ENCODE measurements around the gene DENND2A.

DENND2A gene

GRCh38 chr7:140640727-140641523 is at the start of gene DENND2A:
TSS of gene DENND2A (minus strand) at chr7:140640813. CDS start at chr7:140602397, 38,416 bp downstream.
- H3K4me3 ChIP-seq (ENCODE audit: low read depth, low read length) = no peak within 1 kb of the TSS
- DNase-seq (ENCODE audit: low read depth) = no peak
- TF ChIP-seq CTCF (IDR thresholded peaks at IDR 0.05; ENCODE audit: low read depth, low read length, missing control alignments) = no peak

- no peak overlapping the region for H3K4me3 ChIP-seq (ENCODE audit: low read depth, low read length)
- no peak for DNase-seq (ENCODE audit: low read depth)
- TF ChIP-seq CTCF (IDR thresholded peaks at IDR 0.05; ENCODE audit: low read depth, low read length, missing control alignments) = no peak
Observed at GRCh38 chr7:140689199-140690152, 48.9 kb upstream of the DENND2A start.

GRCh38 chr7:140688341-140688740 is 47.7 kb upstream of the DENND2A start:
- DNase-seq (ENCODE audit: low read depth) = no peak
- TF ChIP-seq CTCF (IDR thresholded peaks at IDR 0.05; ENCODE audit: low read depth, low read length, missing control alignments) = no peak
- H3K4me3 ChIP-seq (ENCODE audit: low read depth, low read length) = no peak overlapping the region

- no peak for TF ChIP-seq CTCF (IDR thresholded peaks at IDR 0.05; ENCODE audit: low read depth, low read length, missing control alignments)
- DNase-seq (ENCODE audit: low read depth) = no peak
- no peak overlapping the region for H3K4me3 ChIP-seq (ENCODE audit: low read depth, low read length)
Observed at GRCh38 chr7:140686921-140687320, 46.3 kb upstream of the DENND2A start.

- DNase-seq (ENCODE audit: low read depth) = no peak
- no peak overlapping the region for H3K4me3 ChIP-seq (ENCODE audit: low read depth, low read length)
- no peak for TF ChIP-seq CTCF (IDR thresholded peaks at IDR 0.05; ENCODE audit: low read depth, low read length, missing control alignments)
Observed at GRCh38 chr7:140685407-140686087, 44.9 kb upstream of the DENND2A start.

- DNase-seq (ENCODE audit: low read depth) = no peak
- no peak for TF ChIP-seq CTCF (IDR thresholded peaks at IDR 0.05; ENCODE audit: low read depth, low read length, missing control alignments)
- H3K4me3 ChIP-seq (ENCODE audit: low read depth, low read length) = no peak overlapping the region
Observed at GRCh38 chr7:140684066-140684950, 43.7 kb upstream of the DENND2A start.

Data from GM12864 (cell line).